ENCODE results near the gene GOLGA7B. TPM values are rescaled to one million over a fixed set of nuclear protein-coding genes. Genes with fewer than 3 reads are reported as not detected.

GOLGA7B gene
- polyA plus RNA-seq (2013, experiment 1 of 2; ENCODE audit: insufficient read length) = not detected
- not detected for polyA plus RNA-seq (2013, experiment 2 of 2; ENCODE audit: insufficient read length)

DNA sequence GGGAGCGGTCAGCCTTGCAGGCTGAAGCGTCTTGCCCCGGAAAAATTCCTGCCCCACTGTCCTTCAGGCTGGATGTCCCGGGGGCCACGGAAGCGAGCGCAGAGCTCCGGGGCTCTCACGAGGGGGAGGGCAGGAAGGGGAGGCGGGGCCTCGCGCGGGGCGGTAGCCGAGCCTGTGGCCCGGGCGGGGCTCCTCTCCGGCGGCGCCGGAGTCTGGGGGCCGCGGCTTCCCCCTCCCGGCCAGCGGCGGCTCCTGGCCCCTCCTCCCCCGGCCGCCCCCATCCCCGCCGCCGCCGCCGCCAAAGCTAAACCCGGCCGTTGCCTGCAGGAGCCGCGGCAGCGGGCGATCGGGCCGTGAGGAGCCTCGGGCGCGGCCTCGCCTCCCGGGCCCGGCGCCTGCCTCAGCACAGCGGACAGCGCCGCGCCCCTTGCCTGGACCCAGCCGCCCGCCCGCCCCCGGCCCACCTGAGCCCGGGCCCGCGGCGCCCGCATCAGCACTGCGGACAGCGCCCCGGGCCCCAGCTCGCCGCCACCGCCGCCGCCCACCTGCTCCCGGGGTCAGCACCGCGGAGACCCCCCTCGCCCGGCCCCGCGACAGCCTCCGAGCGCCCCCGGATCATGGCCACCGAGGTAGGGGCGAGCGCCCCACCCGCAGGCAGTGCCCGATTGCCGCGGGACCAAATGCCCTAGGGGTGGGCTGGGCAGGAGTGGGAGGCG, at the start of gene GOLGA7B:
TSS of gene GOLGA7B (plus strand) at position 157 of the 716 bp plus-strand sequence. CDS start at position 618, 461 bp downstream.
- DNase-seq = peak; percentile 19

DNA sequence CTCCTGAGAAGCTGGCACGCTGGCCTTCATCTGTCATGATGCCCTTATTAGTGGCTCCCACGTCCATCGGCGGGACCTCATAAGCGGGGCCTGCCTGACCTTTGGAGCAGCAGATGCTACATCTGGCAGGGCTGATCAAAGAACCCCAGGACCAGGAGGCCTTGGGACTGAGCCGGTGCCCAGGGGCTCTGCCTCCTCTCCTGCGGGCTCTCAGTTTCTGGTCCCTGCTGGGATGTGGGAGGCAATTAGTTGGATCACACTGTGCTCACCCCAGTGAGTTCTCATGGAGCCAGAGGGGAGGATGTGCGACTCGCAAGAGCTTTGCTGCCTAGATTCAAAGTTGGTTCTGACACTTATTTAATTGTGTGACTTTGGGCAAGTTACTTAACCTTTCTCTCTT, 49.2 kb upstream of the GOLGA7B start:
- DNase-seq = no peak

- DNase-seq = no peak
These were observed 48.2 kb upstream of the GOLGA7B start for GRCh38 chr10:97801422-97801821.

- no peak for DNase-seq
These were observed 44.4 kb upstream of the GOLGA7B start for GRCh38 chr10:97805096-97805884.

- no peak for DNase-seq
These were observed 43.7 kb upstream of the GOLGA7B start for GRCh38 chr10:97805949-97806348.

DNA sequence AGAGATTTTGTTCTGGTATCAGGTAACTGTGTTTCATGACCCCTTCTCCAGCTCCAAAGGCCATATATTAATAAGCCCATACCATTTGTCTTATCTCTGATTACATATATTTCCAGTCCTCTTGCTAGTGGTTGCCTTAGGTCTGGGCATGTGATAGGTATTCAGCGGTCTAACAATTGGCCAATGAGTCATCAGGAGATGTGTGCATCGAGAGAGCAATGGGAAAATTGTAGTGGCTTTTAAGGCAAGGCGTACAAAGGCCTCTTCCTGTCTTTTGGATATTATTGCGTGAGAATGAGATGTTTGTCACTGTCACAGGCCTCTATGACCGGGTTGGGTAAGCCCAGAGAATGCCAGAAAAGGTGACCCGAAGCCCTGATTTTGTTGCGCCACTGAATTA, 39.2 kb upstream of the GOLGA7B start:
- DNase-seq = no peak

DNA sequence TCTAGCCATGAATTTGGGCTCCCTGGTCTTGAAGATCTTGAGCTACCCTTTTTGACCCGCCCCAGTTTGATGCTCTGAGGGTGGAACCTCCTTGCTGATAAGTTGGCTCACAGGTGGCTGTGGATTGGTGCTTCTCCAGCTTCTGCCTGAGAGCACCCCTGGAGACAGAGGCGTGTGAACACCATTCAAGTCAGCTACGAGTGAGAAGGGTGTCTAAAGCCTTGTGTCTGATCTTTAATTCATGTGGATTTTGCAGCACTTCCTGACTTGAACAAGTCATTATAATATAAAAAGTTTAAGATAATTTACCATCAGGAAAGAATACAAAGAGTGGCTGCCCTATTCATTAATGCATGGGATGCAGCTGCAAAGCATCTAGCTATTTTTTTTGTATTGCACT, 37.7 kb upstream of the GOLGA7B start:
- DNase-seq = no peak

DNA sequence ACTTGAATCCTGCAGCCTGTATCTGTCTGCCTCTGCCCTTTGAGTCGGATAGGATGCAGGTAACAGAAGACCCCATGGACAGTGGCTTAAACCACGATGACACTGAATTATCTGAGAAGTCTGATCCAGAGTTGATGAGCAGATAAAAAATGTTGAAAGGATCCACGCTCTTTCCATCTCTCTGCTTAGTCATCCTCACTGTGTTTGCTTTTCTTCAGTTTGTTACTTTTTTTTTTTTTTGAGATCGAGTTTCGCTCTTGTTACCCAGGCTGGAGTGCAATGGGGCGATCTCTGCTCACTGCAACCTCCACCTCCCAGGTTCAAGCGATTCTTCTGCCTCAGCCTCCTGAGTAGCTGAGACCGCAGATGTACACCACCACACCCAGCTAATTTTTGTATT, 36.9 kb upstream of the GOLGA7B start:
- no peak for DNase-seq

DNA sequence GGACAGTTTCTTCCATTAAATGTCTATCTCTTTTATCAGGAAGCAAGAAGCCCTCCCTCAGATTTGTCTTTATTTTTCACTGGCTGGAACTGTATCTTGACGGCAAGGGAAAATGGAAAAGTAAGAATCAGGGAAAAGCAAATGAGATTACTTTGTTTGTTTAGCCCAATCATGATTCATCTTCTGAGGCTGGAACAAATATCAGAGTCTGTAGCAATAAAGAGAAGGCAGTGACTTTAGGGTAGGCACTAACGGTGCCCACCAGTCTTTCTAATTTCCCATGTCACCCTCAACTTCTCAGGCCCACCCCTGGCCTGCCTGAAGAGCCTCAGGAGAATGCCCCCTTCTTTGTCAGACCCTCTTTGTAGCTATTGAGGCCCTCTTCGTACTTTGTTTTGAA, 36.3 kb upstream of the GOLGA7B start:
- no peak for DNase-seq

GRCh38 chr10:97814996-97815395, 34.6 kb upstream of the GOLGA7B start:
- DNase-seq = no peak

DNA sequence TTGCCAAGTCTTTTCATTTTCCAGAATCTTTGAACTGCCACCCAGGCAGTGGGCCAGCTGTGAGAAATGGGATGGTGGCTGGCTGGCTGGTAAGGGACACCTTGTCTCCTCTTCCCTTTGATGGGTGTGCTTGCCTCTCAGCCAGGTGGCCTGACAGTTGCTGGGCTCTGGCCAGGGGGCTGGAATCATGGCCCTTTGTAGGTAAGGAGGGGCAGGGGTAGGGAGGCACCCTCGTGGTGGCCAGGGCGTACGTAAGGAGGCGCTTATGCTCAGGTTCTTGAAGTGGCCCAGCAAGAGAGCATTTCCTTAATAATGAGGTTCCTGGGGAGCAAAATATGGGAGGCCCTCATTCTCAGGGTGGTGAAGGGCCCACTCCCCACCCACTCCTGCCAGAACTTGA, 33.0 kb upstream of the GOLGA7B start:
- DNase-seq = no peak

- no peak for DNase-seq
These were observed 31.1 kb upstream of the GOLGA7B start for GRCh38 chr10:97818572-97818971.

DNA sequence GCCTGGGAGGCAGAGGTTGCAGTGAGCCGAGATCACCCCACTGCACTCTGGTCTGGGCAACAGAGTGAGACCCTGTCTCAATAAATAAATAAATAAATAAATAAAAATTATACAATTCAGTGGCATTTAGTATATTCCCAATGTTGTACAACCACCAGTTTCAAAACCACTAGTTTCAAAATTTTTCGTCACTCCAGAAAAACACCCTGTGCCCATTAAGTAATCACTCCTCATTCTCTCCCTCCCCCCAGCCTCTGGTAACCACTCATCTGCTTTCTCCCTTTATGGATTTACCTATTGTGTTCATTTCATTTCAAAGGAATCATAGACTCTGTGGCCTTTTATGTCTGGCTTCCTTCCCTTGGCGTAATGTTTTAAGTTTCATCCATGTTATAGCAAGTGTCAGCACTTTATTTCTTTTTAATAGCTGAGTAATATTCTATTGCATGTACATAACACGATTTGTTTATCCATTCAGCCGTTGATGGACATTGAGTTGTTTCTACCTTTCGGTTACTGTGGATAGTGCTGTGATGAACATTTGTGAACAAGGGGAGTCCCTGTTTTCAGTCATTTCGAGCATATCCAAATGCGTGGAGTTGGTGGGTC, 29.4 kb upstream of the GOLGA7B start:
- DNase-seq = no peak

DNA sequence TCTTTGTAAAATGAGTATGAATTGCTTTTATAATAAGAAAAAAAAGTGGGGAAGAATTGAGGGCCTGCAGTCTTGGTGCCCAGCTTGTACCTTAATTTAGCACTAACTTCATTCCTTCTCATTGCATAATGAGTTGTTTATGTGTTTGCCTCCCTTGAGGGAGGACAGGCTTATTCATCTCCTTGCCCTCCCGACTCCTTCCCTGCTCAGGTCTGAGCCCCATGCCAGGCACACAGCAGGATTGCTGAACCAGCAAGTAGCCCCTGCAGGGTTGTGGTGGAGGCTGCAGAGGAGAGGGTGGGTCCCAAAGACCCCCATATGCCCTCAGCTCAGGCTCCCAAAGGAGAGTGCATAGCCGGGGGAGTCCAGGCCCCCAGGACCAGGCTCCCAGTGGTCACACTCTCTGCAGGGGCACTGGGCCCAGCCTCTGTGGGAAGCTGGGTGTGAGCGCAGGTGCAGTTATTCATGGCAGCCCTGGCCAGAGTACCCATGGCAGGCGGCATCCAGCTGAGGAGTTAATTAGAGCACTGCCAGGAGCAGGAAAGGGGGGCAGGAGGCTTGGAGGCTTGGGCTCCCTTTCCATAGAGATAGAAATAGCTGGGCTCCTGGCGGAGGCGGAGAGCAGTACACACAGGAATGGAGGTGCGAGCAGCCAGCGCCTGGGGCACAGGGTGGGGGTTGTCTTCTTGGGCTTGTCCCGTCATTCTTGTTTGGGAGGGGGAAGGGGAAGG, 28.2 kb upstream of the GOLGA7B start:
- no peak for DNase-seq

GRCh38 chr10:97822261-97822687, 27.4 kb upstream of the GOLGA7B start:
- no peak for DNase-seq

GRCh38 chr10:97823734-97824133, 25.9 kb upstream of the GOLGA7B start:
- DNase-seq = no peak

- DNase-seq = no peak
These were observed 24.5 kb upstream of the GOLGA7B start for GRCh38 chr10:97825020-97825760.

- DNase-seq = no peak
These were observed 22.8 kb upstream of the GOLGA7B start for GRCh38 chr10:97826892-97827291.

DNA sequence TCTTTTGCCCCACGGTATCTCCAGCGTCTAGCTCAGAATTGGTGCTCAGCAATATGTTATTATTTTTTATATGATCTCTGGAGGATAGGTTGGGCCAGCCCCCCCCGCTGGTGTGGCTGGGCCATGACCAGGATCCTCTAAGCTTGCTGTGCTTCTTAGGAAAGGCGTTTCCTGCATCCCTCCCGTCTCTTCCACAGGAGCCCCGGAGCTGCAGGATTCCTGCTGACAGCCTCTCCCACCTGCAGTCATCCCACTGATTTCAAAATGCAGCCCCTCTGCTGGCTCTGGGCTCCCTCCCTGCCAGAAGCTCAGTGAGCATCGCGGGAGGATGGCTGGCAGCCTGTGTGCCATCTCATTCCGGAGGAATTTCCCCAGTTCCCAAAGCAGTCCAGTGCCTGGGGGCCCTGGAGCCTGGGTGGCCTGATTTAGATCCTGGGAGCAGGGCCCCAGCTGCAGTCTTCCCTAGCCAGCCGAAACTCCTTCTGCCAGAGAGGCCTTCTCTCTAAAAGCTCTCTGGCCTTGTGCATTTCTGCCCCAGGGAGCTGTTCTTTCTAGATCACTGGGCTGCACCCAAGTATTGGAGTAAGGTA, 21.8 kb upstream of the GOLGA7B start:
- no peak for DNase-seq

- DNase-seq = no peak
These were observed 20.9 kb upstream of the GOLGA7B start for GRCh38 chr10:97828721-97829120.

- no peak for DNase-seq
These were observed 19.6 kb upstream of the GOLGA7B start for GRCh38 chr10:97830064-97830463.

- DNase-seq = no peak
These were observed 18.4 kb upstream of the GOLGA7B start for GRCh38 chr10:97831259-97831658.

Measured in fibroblast of skin of abdomen (primary cell).